HG03064 (cell line): ENCODE results near the gene HK2.
"Not testable (repeated sequence)": the region's sequence is repeated elsewhere in the genome, so short reads cannot be mapped to it uniquely, and the experiment has no call there.

Experiments used
- ATAC-seq: cut with Tn5 transposase; IDR thresholded peaks from one replicate; pipeline ENCODE4 v1.9.1; 2021; ENCODE audit warnings: low read depth; ENCODE audit not compliant: unreplicated experiment

HK2 gene

DNA sequence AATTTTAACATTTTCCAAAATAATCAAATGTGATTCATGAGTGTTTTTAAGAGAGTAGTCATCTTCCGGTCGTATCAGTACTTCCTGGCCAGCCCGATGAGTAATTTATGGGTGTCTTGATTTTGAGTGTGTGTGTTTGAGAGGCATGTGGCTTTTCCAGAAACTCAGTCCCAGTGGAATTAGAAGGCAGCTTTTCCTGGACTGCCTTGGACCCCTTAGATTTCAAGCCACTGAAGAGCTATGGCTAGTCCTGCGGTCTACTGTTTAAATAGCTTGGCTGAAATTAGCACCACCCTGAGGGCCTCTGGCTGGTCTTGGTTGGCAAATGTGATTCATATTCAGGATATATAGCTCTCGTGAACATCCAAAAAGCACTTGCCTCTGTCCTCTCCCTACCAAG, 59.4 kb downstream of the HK2 start:
- ATAC-seq = no peak

- ATAC-seq = no peak
These were observed 60.5 kb downstream of the HK2 start for GRCh38 chr2:74894272-74894981.

DNA sequence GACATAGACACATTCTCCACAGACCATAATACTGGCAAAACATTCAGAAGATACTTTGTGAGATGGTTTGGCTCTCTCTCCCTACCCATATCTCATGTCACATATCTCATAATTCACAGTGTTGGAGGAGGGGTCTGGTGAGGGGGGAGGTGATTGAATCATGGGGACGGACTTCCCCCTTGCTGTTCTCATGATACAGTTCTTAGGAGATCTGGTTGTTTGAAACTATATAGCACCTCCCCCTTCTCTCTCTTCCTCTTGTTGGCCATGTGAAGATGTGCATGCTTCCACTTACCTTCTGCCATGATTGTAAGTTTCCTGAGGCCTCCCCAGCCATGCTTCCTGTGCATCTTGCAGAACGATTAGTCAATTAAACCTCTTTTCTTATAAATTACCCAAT, 61.1 kb downstream of the HK2 start:
- no peak for ATAC-seq

DNA sequence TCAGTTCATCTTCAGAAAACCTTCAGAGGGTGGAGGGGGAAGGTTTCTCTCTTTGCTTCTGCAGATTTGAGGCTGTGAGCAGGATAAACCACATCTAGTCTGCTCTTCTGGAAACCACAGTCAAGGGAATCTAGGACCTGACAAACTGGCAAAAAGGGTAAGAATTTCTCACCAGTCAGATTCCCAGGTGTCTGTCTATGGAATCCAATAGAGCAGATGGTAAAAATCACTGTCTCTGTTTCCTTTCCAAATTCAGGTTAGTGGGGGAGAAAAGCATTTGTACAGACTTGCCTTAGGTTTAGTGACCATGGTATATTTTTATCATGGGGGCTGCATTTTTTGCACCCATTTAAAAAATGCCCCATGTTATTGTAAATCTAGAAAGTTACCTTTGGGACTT, 62.3 kb downstream of the HK2 start:
- ATAC-seq = no peak

GRCh38 chr2:74900225-74900624, 66.3 kb downstream of the HK2 start:
- not testable (repeated sequence) for ATAC-seq

DNA sequence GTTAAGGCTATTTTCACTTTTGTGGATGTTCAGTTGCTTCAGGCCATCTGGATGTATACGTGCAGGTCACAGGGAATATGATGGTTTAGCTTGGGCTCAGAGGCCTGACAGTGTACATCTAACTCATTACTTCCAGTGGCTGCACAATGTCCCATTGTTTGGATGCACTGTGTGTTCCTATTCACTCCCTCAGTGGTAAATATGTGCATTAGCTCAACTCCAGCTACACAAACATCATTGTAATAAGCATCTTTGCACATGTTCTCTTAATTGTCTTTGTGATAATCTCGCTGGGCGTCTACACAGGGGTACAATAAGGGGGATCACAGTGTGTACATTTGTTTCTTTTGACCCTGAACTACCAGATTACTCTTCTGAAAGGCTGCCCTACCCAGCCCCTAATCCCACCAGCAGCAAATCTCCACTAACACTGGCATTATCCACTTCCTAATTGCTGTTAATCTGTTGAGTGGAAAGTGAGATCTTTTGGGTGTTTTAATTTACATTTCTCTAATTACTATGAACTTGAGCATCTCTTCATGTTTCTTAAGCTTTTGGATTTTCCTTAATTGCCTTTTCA, 68.4 kb downstream of the HK2 start:
- ATAC-seq = no peak

GRCh38 chr2:74906395-74906794, 72.5 kb downstream of the HK2 start:
- no peak for ATAC-seq

GRCh38 chr2:74907560-74907959, 73.6 kb downstream of the HK2 start:
- not testable (repeated sequence) for ATAC-seq

DNA sequence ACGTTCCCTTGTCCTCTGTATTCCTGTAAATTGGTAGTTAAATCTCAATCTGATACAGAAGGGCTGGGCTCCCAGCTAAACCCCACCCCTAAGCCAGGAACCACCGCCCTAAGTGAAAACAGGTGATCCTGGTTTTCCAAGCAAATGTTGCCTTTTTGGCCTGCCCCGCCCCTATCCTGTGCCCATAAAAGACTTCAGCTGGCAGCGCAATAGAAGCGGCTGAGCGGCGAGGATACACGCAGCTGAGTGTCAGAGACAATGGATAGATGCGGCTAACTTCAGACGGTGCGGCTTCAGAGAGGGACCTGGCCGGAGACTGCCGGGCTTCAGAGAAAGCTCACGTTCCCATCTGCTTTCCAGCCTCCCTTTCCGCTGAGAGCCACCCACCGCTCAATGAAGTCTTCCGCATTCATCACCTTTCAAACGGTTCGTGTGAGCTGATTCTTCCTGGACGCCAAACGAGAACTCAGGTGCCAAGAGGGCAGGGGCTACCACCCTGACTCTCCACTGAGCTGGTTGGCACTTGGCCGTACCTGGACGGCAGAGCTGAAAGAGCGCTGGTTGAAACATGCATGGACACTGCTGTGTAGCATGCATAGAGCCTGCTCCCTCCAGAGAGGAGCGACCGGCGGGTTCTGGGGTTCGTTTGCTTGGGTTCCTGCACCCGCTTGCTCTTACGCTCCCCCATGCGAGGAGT, 75.0 kb downstream of the HK2 start:
- no peak for ATAC-seq

DNA sequence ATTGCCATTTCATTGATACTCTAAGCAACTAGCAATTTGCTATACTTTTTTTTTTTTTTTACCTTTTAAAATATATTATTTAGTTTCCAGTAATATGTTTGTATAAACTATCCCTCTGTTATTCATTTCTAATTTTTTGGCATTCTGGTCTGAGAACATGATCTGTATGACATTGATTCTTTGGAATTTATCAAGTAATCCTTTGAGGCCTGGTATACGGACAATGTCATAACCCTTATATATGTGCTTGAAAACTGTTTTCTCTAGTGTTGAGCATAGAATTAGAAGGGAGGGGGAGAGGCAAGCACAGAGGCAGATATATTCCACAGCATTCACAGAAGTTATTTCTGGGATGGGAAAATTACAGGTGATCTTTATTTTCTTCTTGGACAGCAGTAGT, 76.3 kb downstream of the HK2 start:
- no peak for ATAC-seq

GRCh38 chr2:74911061-74911460, 77.1 kb downstream of the HK2 start:
- ATAC-seq = no peak

DNA sequence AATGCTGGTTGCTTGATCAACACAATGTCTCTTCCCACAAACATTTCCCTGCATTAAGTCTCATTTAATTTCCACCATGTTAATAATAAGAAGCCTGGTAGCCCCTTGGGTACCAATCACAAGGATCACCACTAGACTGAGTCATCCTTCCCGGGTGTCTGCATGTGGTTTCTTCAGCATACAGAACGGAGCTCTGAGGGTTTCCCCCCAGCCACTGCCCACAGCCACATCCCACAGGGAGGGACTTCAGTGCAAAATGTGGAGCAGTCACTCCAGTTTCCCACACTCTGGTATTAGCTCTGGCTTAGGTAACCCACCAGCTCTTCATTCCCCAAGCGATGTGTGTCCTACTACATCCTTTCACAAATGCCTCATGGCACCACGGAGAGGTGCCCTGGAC, 81.8 kb downstream of the HK2 start:
- no peak for ATAC-seq

- no peak for ATAC-seq
These were observed 82.5 kb downstream of the HK2 start for GRCh38 chr2:74916394-74916793.

DNA sequence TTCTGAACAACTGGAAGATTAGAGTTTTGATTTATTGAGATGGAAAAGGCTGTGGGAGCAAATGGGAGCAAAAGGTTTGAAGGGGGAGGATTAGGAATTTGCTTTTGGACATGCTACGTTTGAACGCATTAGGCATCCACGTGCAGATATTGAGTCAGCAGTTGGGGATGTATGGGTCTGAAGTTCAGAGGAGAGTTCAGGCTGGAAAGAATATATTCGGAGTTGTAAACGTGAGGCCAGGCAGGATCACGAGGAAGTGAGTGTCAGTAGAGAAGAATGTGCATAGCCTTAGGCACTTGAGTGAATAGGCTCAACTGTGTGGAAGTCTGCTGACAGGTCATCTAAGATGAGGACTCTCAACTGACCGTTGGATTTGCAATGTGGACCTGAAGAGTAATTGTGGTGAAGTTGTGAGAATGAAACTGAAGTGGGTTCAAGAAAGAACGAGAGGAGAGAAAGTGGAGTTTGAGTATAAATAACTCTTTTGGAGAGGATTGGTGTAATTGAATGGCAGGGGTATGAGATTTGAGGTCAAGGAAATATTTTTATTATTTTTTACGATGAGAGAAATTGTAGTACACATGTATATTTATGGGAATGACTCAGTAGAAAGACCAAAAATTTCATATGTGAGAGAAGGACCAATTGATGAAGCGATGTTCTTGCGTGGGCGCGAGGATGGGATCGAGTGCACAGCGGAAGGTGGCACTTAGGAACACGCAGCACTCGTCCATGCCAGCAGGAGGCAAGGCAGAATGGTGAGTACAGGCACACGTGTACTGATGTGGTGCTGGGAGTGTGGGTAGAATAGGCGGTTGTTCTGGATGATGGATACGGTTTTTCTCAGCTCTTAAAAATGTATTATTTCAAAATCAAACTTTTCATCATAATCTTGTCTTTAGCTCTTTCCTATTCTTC, 84.0 kb downstream of the HK2 start:
- ATAC-seq = no peak

- ATAC-seq = no peak
These were observed 85.9 kb downstream of the HK2 start for GRCh38 chr2:74919827-74920226.

DNA sequence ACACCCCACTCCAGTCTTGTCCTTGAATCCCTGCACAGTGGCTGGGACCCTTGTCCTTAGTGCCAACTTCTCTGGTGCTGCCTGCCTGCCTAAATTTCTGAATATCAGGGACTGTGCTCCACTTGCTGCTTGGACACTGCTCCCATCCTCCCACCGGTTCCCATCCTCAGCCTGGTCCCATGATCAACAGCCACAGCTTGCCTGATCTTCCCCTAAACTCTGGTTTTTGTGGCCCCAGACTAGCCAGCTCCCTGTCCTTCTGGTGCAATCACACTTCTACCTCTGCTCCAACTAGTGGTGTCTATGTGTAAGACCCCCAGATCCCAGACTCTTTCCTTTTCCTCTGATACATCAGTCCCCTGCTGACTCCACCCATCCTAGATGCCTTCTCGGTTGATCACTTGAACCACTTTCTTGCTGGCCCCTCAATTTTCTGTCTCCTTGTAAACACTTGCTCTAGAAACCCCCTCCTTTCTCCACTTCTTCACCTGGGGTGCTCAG, 87.4 kb downstream of the HK2 start:
- no peak for ATAC-seq

- no peak for ATAC-seq
These were observed 88.8 kb downstream of the HK2 start for GRCh38 chr2:74922592-74923227.

DNA sequence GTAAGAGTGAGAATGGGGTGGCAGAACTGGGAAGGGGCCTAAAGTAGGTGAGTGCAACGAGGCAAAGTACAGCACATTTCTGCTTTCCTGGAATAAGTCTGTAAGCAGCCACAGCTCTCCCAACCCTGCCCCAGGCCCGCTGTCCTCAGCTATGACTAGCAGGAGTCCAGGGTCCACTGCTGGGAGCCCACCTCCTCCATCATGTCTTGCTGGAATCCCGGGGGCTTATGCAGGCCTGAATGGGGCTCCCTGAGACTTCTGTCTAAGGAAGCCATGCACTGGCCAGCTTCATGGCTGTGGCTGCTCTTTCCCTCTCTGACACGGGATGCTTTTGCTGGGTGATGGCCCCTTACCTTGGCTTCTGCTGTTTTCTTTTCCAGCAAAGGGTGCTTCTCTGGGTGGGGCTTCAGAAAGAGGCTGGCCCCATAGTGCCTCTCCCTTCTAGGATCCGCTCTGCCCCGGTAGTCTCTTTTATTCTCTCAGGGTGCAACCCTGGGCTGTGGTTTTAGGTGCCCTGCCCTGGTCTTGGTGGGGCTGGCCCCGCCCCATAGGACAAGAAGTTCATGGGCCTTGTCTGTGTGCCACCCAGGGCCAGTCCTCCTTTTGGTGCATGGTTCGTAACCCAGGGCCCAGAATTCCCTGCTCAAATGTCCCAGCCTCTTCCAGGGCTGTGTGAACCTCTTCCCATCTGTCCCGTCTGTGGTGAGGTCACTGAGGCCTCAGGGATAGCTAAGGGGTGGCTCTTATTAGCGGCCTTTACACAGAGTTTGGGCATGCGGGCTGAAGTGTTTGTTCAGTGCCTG, 90.7 kb downstream of the HK2 start:
- no peak for ATAC-seq

DNA sequence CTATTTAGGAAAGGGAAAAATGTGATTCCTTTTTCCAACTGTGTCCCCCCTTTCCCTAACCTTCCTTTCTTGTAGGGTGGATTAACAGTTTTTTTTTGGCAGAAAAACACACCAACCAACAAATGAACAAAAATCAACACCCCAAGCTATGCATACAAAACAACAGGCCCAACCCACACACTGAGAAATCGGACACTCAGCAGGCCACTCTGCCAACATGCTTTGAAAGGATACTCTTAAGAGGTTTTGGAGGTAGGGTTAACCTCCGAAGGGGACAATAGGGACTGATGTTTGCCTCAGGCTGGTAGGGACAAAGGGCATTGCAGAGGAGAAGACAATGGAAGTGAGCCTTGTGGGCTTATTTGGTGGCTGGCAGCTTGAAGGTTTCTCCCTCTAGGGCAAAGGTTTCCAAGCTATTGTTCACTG, 91.4 kb downstream of the HK2 start:
- ATAC-seq = no peak
